GM23338 (cell line): ENCODE data around the gene XKR8. TPM values are rescaled to one million over a fixed set of nuclear protein-coding genes. Genes with fewer than 3 reads are reported as not detected.
"Not testable (repeated sequence)": the region's sequence is repeated elsewhere in the genome, so short reads cannot be mapped to it uniquely, and the experiment has no call there.

Experiments used
- ATAC-seq: fragments of 200-7000 bp; cut with Tn5 transposase; 3 replicates; pipeline ENCODE4 v1.9.1; 2020
- DNase-seq: peaks from one replicate; pipeline ENCODE4 v3.0.0-alpha.2; 2015; ENCODE audit warnings: low spot score
- H2AFZ ChIP-seq: fragments of 200-600 bp; sonication (generic); 2 replicates; pipeline ENCODE4 v1.8.0; 2016; ENCODE audit warnings: antibody characterized with exemption, mild to moderate bottlenecking, moderate library complexity
- H3F3A ChIP-seq: fragments of 200-600 bp; sonication (generic); replicated peaks from 2 replicates; pipeline ENCODE4 v1.8.0; 2017; ENCODE audit warnings: antibody characterized with exemption, mixed run types, low read depth
- H3K27ac ChIP-seq: fragments of 200-600 bp; sonication (generic); 2 replicates; pipeline ENCODE4 v1.6.1; 2016; ENCODE audit warnings: low read depth
- H3K27me3 ChIP-seq: fragments of 200-600 bp; sonication (generic); 2 replicates; pipeline ENCODE4 v1.8.0; 2016; ENCODE audit warnings: mild to moderate bottlenecking, mixed run types, moderate library complexity; ENCODE audit not compliant: insufficient read depth
- H3K36me3 ChIP-seq: fragments of 200-600 bp; sonication (generic); 2 replicates; pipeline ENCODE4 v1.8.0; 2016; ENCODE audit warnings: mild to moderate bottlenecking; ENCODE audit not compliant: insufficient read depth
- H3K4me1 ChIP-seq: fragments of 200-600 bp; sonication (generic); 2 replicates; pipeline ENCODE4 v1.8.0; 2016; ENCODE audit warnings: mild to moderate bottlenecking, moderate library complexity; ENCODE audit not compliant: insufficient read depth
- H3K4me2 ChIP-seq: fragments of 200-600 bp; sonication (generic); 2 replicates; pipeline ENCODE4 v1.7.1; 2017; ENCODE audit warnings: mixed run types
- H3K4me3 ChIP-seq: fragments of 200-600 bp; sonication (generic); 2 replicates; pipeline ENCODE4 v1.6.1; 2016; ENCODE audit warnings: mixed run types
- H3K79me2 ChIP-seq: fragments of 200-600 bp; sonication (generic); replicated peaks from 2 replicates; pipeline ENCODE4 v1.8.0; 2017; ENCODE audit warnings: mild to moderate bottlenecking; ENCODE audit not compliant: insufficient read depth
- H3K9me2 ChIP-seq: fragments of 200-600 bp; sonication (generic); 2 replicates; pipeline ENCODE4 v1.8.0; 2017; ENCODE audit not compliant: insufficient read depth
- H4K20me1 ChIP-seq: fragments of 200-600 bp; sonication (generic); replicated peaks from 2 replicates; pipeline ENCODE4 v1.8.0; 2017; ENCODE audit warnings: mild to moderate bottlenecking; ENCODE audit not compliant: insufficient read depth
- H3K27ac Mint-ChIP-seq: 2 replicates; pipeline ENCODE4 v1.8.0; 2020; ENCODE audit warnings: inconsistent platforms, mild to moderate bottlenecking, moderate library complexity, mixed read lengths
- H3K27me3 Mint-ChIP-seq: 3 replicates; pipeline ENCODE4 v1.8.0; 2022; ENCODE audit warnings: low read depth, mild to moderate bottlenecking, moderate library complexity, mixed read lengths, inconsistent platforms; ENCODE audit not compliant: insufficient read depth, poor library complexity
- H3K36me3 Mint-ChIP-seq: 3 replicates; pipeline ENCODE4 v1.8.0; 2021; ENCODE audit warnings: low read depth, mild to moderate bottlenecking, inconsistent platforms, moderate library complexity, mixed read lengths
- H3K4me1 Mint-ChIP-seq: 3 replicates; pipeline ENCODE4 v1.8.0; 2020; ENCODE audit warnings: mild to moderate bottlenecking, inconsistent platforms, mixed read lengths
- H3K4me3 Mint-ChIP-seq: 3 replicates; pipeline ENCODE4 v1.8.0; 2021; ENCODE audit warnings: moderate library complexity, mild to moderate bottlenecking, inconsistent platforms, mixed read lengths
- H3K9me3 Mint-ChIP-seq: 3 replicates; pipeline ENCODE4 v1.8.0; 2020; ENCODE audit warnings: moderate library complexity, mild to moderate bottlenecking, inconsistent platforms, mixed read lengths
- EZH2 ChIP-seq: fragments of 200-600 bp; sonication (generic); IDR thresholded peaks from one replicate; pipeline ENCODE4 v1.8.0; 2017; ENCODE audit warnings: antibody characterized with exemption, mild to moderate bottlenecking, low read depth; ENCODE audit not compliant: unreplicated experiment
- EZH2phosphoT487 ChIP-seq: fragments of 200-600 bp; sonication (generic); IDR thresholded peaks from one replicate; pipeline ENCODE4 v1.8.1; 2018; ENCODE audit warnings: antibody characterized with exemption; ENCODE audit not compliant: unreplicated experiment
- JUNB ChIP-seq: IDR thresholded peaks from one replicate; pipeline ENCODE4 v1.6.1; 2016; ENCODE audit warnings: antibody characterized with exemption; ENCODE audit not compliant: unreplicated experiment
- NANOG ChIP-seq: IDR thresholded peaks from 2 replicates; pipeline ENCODE4 v1.6.1; 2016; ENCODE audit warnings: antibody characterized with exemption, borderline replicate concordance
- POLR2AphosphoS5 ChIP-seq: IDR thresholded peaks from 2 replicates; pipeline ENCODE4 v1.6.1; 2016; ENCODE audit warnings: antibody characterized with exemption, low read depth
- ZNF114 ChIP-seq: fragments of 250-450 bp; sonication (Bioruptor Pico); IDR thresholded peaks from 2 replicates; pipeline ENCODE4 v1.5.0; 2020; ENCODE audit warnings: mild to moderate bottlenecking, moderate library complexity
- ZNF331 ChIP-seq: fragments of 250-450 bp; sonication (Bioruptor Pico); IDR thresholded peaks from 2 replicates; pipeline ENCODE4 v1.5.0; 2020; ENCODE audit warnings: low read depth, mild to moderate bottlenecking, moderate library complexity
- polyA plus RNA-seq: library from polyadenylated mRNA; unstranded; fragments of >200 nt; fragmentation: Nextera tagmentation; extraction: Ambion mirVana; gene quantifications from 2 replicates; pipeline ENCODE4 v1.2.1, GENCODE V29; 2016
- total RNA-seq: library from RNA; depleted of rRNA; stranded (reverse); fragments of >200 nt; shearing (Covaris generic); gene quantifications from 2 replicates; pipeline ENCODE4 v1.2.3, GENCODE V29; 2014
- TF ChIP-seq, protein P1 (sequence below), 2 experiments: fragments of 200-600 bp in 1 of 2; sonication (generic) in 1 of 2; conservative IDR thresholded peaks; 2 replicates each; pipeline versions ENCODE4 v1.5.1 to v1.6.1; 2016 to 2017; ENCODE audit warnings: antibody characterized with exemption in 2 of 2, low read depth in 2 of 2, mild to moderate bottlenecking in 2 of 2, moderate library complexity in 1 of 2
- TF ChIP-seq, protein P2 (sequence below): IDR thresholded peaks from 2 replicates; pipeline ENCODE4 v1.6.1; 2016; ENCODE audit warnings: antibody characterized with exemption
- TF ChIP-seq, protein P3 (sequence below): IDR thresholded peaks from one replicate; pipeline ENCODE4 v1.6.1; 2018; ENCODE audit warnings: antibody characterized with exemption; ENCODE audit not compliant: unreplicated experiment

Gene XKR8
- total and polyA plus RNA-seq, 2 experiments from 2014 or later: 8.2 to 13.1 TPM

DNA sequence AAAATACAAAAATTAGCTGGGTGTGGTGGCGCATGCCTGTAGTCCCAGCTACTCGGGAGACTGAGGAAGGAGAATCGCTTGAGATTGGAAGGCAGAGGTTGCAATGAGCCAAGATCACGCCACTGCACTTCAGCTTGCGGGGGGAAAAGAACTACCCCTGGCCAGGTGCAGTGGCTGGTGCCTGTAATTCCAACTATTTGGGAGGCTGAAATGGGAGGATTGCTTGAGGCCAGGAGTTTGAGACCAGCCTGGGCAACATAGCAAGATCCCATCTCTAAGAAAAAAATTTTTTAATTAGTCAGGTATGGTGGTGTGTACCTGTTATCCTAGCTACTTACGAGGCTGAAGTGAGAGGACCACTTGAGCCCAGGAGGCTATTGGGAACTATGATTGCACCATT lies 34.8 kb downstream of the XKR8 start:
- H3K4me1 ChIP-seq, ATAC-seq, H3K79me2 ChIP-seq, H3K4me3 Mint-ChIP-seq, H3K9me3 Mint-ChIP-seq, H3K27ac ChIP-seq, DNase-seq, H3K27ac Mint-ChIP-seq, H3K4me3 ChIP-seq, H3F3A ChIP-seq, H2AFZ ChIP-seq, H3K4me2 ChIP-seq, H3K27me3 Mint-ChIP-seq, H3K9me2 ChIP-seq, H3K27me3 ChIP-seq, H3K4me1 Mint-ChIP-seq, H4K20me1 ChIP-seq: not testable (repeated sequence)
- peaks cover 43% of the 10 kb centered on the region for H3K36me3 Mint-ChIP-seq
- peaks cover 36% of the 10 kb centered on the region; the same call in 1 of the 2 replicates for H3K36me3 ChIP-seq

DNA sequence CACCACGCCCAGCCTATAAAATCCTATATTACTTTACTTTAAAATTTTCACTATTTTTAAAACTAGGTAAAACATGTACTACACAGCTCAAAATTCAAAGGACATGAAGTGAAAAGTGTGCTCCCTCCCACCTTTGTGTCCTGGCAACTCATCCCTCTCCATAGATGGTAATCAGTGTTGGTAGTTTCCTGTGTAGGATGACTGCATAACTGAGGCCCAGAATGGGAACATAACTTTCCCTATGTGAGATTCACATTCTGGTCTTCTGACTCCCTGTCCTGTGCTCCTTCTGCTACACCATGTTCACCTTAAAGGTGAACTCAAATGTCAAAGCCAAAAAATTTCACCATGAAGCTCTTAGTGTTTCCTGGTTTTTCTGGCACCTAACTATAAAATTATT lies 39.3 kb downstream of the XKR8 start:
- Histone ChIP-seq H3K27me3 (no peaks in the 10 kb centered on the region), H2AFZ (no peak overlapping the region), H4K20me1 (no peaks in the 10 kb centered on the region), H3K9me2 (no peaks in the 10 kb centered on the region), H3K4me3 (no peak overlapping the region), H3K4me2 (no peak overlapping the region), H3F3A (no peaks in the 10 kb centered on the region), H3K4me1 (no peaks in the 10 kb centered on the region), H3K27ac (no peak overlapping the region), H3K36me3 (peaks cover 28% of the 10 kb centered on the region; the same call in 1 of the 2 replicates), H3K79me2 (no peaks in the 10 kb centered on the region)
- ATAC-seq (no peak), DNase-seq (no peak)
- Mint-ChIP-seq H3K27me3 (no peaks in the 10 kb centered on the region), H3K9me3 (no peaks in the 10 kb centered on the region), H3K4me1 (no peaks in the 10 kb centered on the region), H3K36me3 (peaks cover 42% of the 10 kb centered on the region), H3K4me3 (no peak overlapping the region), H3K27ac (no peak overlapping the region)
- no peak for TF ChIP-seq EZH2
- TF ChIP-seq ZNF114 (CRISPR knock-in tag): no peak
- TF ChIP-seq, protein P1, sequence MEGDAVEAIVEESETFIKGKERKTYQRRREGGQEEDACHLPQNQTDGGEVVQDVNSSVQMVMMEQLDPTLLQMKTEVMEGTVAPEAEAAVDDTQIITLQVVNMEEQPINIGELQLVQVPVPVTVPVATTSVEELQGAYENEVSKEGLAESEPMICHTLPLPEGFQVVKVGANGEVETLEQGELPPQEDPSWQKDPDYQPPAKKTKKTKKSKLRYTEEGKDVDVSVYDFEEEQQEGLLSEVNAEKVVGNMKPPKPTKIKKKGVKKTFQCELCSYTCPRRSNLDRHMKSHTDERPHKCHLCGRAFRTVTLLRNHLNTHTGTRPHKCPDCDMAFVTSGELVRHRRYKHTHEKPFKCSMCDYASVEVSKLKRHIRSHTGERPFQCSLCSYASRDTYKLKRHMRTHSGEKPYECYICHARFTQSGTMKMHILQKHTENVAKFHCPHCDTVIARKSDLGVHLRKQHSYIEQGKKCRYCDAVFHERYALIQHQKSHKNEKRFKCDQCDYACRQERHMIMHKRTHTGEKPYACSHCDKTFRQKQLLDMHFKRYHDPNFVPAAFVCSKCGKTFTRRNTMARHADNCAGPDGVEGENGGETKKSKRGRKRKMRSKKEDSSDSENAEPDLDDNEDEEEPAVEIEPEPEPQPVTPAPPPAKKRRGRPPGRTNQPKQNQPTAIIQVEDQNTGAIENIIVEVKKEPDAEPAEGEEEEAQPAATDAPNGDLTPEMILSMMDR (conservative IDR thresholded peaks at IDR 0.05; ENCODE audit: low read depth in 2 of 2): no peak
- no peak for TF ChIP-seq ZNF331
- TF ChIP-seq NANOG: no peak
- no peak for TF ChIP-seq JUNB

DNA sequence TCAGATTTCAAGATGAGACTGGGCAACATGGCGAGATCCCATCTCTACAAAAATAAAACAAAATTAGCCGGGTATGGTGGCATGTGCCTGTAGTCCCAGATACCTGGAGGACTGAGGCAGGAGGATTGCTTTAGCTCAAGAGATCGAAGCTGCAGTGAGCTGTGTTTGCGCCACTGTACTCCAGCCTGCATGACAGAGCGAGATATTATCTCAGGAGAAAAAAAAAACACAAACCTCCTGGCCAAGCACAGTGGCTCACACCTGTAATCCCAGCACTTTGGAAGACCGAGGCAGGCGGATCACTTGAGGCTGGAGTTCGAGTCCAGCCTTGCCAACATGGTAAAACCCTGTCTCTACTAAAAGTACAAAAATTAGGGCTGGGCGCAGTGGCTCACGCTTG lies 42.8 kb downstream of the XKR8 start:
- H3K9me3 Mint-ChIP-seq: no peaks in the 10 kb centered on the region
- ATAC-seq (no peak), DNase-seq (no peak)
- Histone ChIP-seq H3K4me1 (no peaks in the 10 kb centered on the region), H3K27ac (no peak overlapping the region), H3K4me3 (no peak overlapping the region), H3K4me2 (no peak overlapping the region), H3K9me2 (no peaks in the 10 kb centered on the region), H3K36me3 (peaks cover 19% of the 10 kb centered on the region; the same call in 1 of the 2 replicates), H4K20me1 (no peaks in the 10 kb centered on the region), H3K27me3 (no peaks in the 10 kb centered on the region), H3K79me2 (no peaks in the 10 kb centered on the region), H3F3A (no peaks in the 10 kb centered on the region), H2AFZ (no peak overlapping the region)
- no peak overlapping the region for H3K27ac Mint-ChIP-seq
- no peaks in the 10 kb centered on the region for H3K4me1 Mint-ChIP-seq
- H3K27me3 Mint-ChIP-seq: no peaks in the 10 kb centered on the region
- H3K4me3 Mint-ChIP-seq: no peak overlapping the region
- peaks cover 25% of the 10 kb centered on the region for H3K36me3 Mint-ChIP-seq
- TF ChIP-seq, protein P1 (conservative IDR thresholded peaks at IDR 0.05; ENCODE audit: low read depth in 2 of 2): no peak
- no peak for TF ChIP-seq JUNB
- TF ChIP-seq POLR2AphosphoS5: no peak
- TF ChIP-seq ZNF114 (CRISPR knock-in tag): no peak
- no peak for TF ChIP-seq ZNF331
- TF ChIP-seq EZH2phosphoT487: no peak
- TF ChIP-seq, protein P2, sequence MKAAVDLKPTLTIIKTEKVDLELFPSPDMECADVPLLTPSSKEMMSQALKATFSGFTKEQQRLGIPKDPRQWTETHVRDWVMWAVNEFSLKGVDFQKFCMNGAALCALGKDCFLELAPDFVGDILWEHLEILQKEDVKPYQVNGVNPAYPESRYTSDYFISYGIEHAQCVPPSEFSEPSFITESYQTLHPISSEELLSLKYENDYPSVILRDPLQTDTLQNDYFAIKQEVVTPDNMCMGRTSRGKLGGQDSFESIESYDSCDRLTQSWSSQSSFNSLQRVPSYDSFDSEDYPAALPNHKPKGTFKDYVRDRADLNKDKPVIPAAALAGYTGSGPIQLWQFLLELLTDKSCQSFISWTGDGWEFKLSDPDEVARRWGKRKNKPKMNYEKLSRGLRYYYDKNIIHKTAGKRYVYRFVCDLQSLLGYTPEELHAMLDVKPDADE: no peak
- TF ChIP-seq, protein P3, sequence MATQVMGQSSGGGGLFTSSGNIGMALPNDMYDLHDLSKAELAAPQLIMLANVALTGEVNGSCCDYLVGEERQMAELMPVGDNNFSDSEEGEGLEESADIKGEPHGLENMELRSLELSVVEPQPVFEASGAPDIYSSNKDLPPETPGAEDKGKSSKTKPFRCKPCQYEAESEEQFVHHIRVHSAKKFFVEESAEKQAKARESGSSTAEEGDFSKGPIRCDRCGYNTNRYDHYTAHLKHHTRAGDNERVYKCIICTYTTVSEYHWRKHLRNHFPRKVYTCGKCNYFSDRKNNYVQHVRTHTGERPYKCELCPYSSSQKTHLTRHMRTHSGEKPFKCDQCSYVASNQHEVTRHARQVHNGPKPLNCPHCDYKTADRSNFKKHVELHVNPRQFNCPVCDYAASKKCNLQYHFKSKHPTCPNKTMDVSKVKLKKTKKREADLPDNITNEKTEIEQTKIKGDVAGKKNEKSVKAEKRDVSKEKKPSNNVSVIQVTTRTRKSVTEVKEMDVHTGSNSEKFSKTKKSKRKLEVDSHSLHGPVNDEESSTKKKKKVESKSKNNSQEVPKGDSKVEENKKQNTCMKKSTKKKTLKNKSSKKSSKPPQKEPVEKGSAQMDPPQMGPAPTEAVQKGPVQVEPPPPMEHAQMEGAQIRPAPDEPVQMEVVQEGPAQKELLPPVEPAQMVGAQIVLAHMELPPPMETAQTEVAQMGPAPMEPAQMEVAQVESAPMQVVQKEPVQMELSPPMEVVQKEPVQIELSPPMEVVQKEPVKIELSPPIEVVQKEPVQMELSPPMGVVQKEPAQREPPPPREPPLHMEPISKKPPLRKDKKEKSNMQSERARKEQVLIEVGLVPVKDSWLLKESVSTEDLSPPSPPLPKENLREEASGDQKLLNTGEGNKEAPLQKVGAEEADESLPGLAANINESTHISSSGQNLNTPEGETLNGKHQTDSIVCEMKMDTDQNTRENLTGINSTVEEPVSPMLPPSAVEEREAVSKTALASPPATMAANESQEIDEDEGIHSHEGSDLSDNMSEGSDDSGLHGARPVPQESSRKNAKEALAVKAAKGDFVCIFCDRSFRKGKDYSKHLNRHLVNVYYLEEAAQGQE: no peak
- TF ChIP-seq EZH2: no peak
